ENCODE measurements around the gene DUSP28. TPM values are rescaled to one million over a fixed set of nuclear protein-coding genes. Genes with fewer than 3 reads are reported as not detected.

DUSP28 gene
- total and polyA plus RNA-seq, 2 of the 13 experiments (the other 11 are each of a cell fraction or from before 2014, with no cell fraction given): 5.2 to 8.6 TPM

GRCh38 chr2:240567872-240568677 lies 7.9 kb downstream of the DUSP28 start, which contains the start of gene RNPEPL1 (continued):
- no peak for TF ChIP-seq NR2F6 (IDR thresholded peaks at IDR 0.05)
- no peak for TF ChIP-seq NR2F6 (CRISPR knock-in tag; IDR thresholded peaks at IDR 0.05)
- TF ChIP-seq GTF2F1 (IDR thresholded peaks at IDR 0.05; ENCODE audit: low read length): no peak
- TF ChIP-seq SKI (IDR thresholded peaks at IDR 0.05; ENCODE audit: partially characterized antibody): no peak
- TF ChIP-seq KDM6A (CRISPR knock-in tag; IDR thresholded peaks at IDR 0.05; ENCODE audit: low read depth): no peak
- no peak for TF ChIP-seq SRF (IDR thresholded peaks at IDR 0.05; ENCODE audit: low read depth, low read length)
- TF ChIP-seq ZNF292 (CRISPR knock-in tag; IDR thresholded peaks at IDR 0.05; ENCODE audit: borderline replicate concordance, low read depth): no peak
- TF ChIP-seq ZNF777 (CRISPR knock-in tag; IDR thresholded peaks at IDR 0.05): peak; percentile 25; the same call in 1 of the 2 replicates
- TF ChIP-seq TIGD3 (CRISPR knock-in tag; IDR thresholded peaks at IDR 0.05; ENCODE audit: borderline replicate concordance): no peak
- TF ChIP-seq TBX2 (CRISPR knock-in tag; IDR thresholded peaks at IDR 0.05; ENCODE audit: borderline replicate concordance): no peak
- no peak for TF ChIP-seq ZBTB44 (CRISPR knock-in tag; IDR thresholded peaks at IDR 0.05)
- TF ChIP-seq MAFF (IDR thresholded peaks at IDR 0.05; ENCODE audit: low read depth, low read length): no peak
- no peak for TF ChIP-seq FOXK2 (IDR thresholded peaks at IDR 0.05)
- TF ChIP-seq FOXJ3 (CRISPR knock-in tag; IDR thresholded peaks at IDR 0.05; ENCODE audit: borderline replicate concordance): no peak
- TF ChIP-seq ZNF326 (CRISPR knock-in tag; IDR thresholded peaks at IDR 0.05; ENCODE audit: borderline replicate concordance): no peak
- TF ChIP-seq NFKBIZ (CRISPR knock-in tag; IDR thresholded peaks at IDR 0.05): no peak
- TF ChIP-seq ZNF44 (CRISPR knock-in tag; IDR thresholded peaks at IDR 0.05): peak; percentile 56; the same call in 1 of the 2 replicates
- no peak for TF ChIP-seq ZMYM2 (CRISPR knock-in tag; IDR thresholded peaks at IDR 0.05)
- TF ChIP-seq CC2D1A (CRISPR knock-in tag; IDR thresholded peaks at IDR 0.05): no peak
- no peak for TF ChIP-seq ZNF749 (CRISPR knock-in tag; IDR thresholded peaks at IDR 0.05; ENCODE audit: borderline replicate concordance)
- TF ChIP-seq ZNF850 (CRISPR knock-in tag; conservative IDR thresholded peaks at IDR 0.05): no peak
- 0 out of 2 replicates have a peak, but pooled peaks have one; percentile 41 for TF ChIP-seq ZNF235 (CRISPR knock-in tag; IDR thresholded peaks at IDR 0.05; ENCODE audit: borderline replicate concordance)
- no peak for TF ChIP-seq BCL6 (CRISPR knock-in tag; IDR thresholded peaks at IDR 0.05)
- TF ChIP-seq CHD2 (IDR thresholded peaks at IDR 0.05; ENCODE audit: low read depth, low read length): no peak
- peak; percentile 53; the same call in 1 of the 2 replicates for TF ChIP-seq SP4 (CRISPR knock-in tag; IDR thresholded peaks at IDR 0.05)
- no peak for TF ChIP-seq RNF2 (conservative IDR thresholded peaks at IDR 0.05; ENCODE audit: low read depth)
- TF ChIP-seq KDM4B (CRISPR knock-in tag; IDR thresholded peaks at IDR 0.05): no peak
- TF ChIP-seq ZNF513 (CRISPR knock-in tag; conservative IDR thresholded peaks at IDR 0.05): no peak
- TF ChIP-seq CHD4 (IDR thresholded peaks at IDR 0.05; ENCODE audit: borderline replicate concordance, low read length): no peak
- TF ChIP-seq MIER2 (CRISPR knock-in tag; IDR thresholded peaks at IDR 0.05): no peak
